H1 (cell line): ENCODE results near the gene HLA-C.

Experiments
- CBX5 ChIP-seq: fragments of 300-800, 300-1000 bp; sonication (generic); IDR thresholded peaks from 2 replicates; pipeline ENCODE4 v1.7.1; 2016; ENCODE audit warnings: antibody characterized with exemption, low read length, low read depth
- CHD2 ChIP-seq: IDR thresholded peaks from 2 replicates; pipeline ENCODE4 v1.6.1; 2012; ENCODE audit warnings: low read length, improper control_type of control experiment
- EP300 ChIP-seq, 2 experiments: IDR thresholded peaks; 1 replicate in 1 of 2; 2 replicates in 1 of 2; pipeline ENCODE4 v1.6.1; 2011 to 2012; ENCODE audit warnings: low read depth in 2 of 2, low read length in 2 of 2, mild to moderate bottlenecking in 2 of 2, borderline replicate concordance in 1 of 2, inconsistent platforms in 1 of 2, moderate library complexity in 1 of 2
- EZH2 ChIP-seq: fragments of 200-600 bp; sonication (generic); IDR thresholded peaks from 2 replicates; pipeline ENCODE4 v1.7.1; 2012; ENCODE audit warnings: low read depth, mild to moderate bottlenecking, moderate library complexity, low read length, inconsistent platforms; ENCODE audit not compliant: severe bottlenecking
- POLR2A ChIP-seq, 2 experiments: IDR thresholded peaks; 1 replicate in 1 of 2; 2 replicates in 1 of 2; pipeline ENCODE4 v1.6.1; 2011; ENCODE audit warnings: low read depth in 2 of 2, low read length in 2 of 2, mild to moderate bottlenecking in 2 of 2; ENCODE audit errors: control extremely low read depth in 1 of 2
- SUZ12 ChIP-seq: fragments of 200-600 bp; sonication (generic); IDR thresholded peaks from 2 replicates; pipeline ENCODE4 v1.6.1; 2012; ENCODE audit warnings: mild to moderate bottlenecking, inconsistent platforms, low read length, moderate library complexity, mixed read lengths
- TAF1 ChIP-seq: IDR thresholded peaks from 2 replicates; pipeline ENCODE4 v1.6.1; 2011; ENCODE audit warnings: mild to moderate bottlenecking, low read depth, low read length
- TF ChIP-seq, protein P1 (sequence below), 3 experiments: IDR thresholded peaks; 1 replicate in 2 of 3; 2 replicates in 1 of 3; pipeline versions ENCODE4 v1.5.1 to v1.6.1; 2011; ENCODE audit warnings: low read length in 3 of 3, mild to moderate bottlenecking in 3 of 3, inconsistent platforms in 2 of 3, low read depth in 1 of 3, moderate library complexity in 1 of 3; ENCODE audit not compliant: insufficient read depth in 1 of 3; ENCODE audit errors: control extremely low read depth in 1 of 3

- TF ChIP-seq POLR2A (IDR thresholded peaks at IDR 0.05; ENCODE audit: control extremely low read depth in 1 of 2, low read depth in 2 of 2, low read length in 2 of 2) (no peak), EZH2 (no peak), CHD2 (no peak), CBX5 (no peak), TAF1 (no peak), EP300 (IDR thresholded peaks at IDR 0.05; ENCODE audit: borderline replicate concordance in 1 of 2, low read depth in 2 of 2, low read length in 2 of 2) (no peak), SUZ12 (no peak)
- TF ChIP-seq, protein P1, sequence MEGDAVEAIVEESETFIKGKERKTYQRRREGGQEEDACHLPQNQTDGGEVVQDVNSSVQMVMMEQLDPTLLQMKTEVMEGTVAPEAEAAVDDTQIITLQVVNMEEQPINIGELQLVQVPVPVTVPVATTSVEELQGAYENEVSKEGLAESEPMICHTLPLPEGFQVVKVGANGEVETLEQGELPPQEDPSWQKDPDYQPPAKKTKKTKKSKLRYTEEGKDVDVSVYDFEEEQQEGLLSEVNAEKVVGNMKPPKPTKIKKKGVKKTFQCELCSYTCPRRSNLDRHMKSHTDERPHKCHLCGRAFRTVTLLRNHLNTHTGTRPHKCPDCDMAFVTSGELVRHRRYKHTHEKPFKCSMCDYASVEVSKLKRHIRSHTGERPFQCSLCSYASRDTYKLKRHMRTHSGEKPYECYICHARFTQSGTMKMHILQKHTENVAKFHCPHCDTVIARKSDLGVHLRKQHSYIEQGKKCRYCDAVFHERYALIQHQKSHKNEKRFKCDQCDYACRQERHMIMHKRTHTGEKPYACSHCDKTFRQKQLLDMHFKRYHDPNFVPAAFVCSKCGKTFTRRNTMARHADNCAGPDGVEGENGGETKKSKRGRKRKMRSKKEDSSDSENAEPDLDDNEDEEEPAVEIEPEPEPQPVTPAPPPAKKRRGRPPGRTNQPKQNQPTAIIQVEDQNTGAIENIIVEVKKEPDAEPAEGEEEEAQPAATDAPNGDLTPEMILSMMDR (IDR thresholded peaks at IDR 0.05; ENCODE audit: control extremely low read depth in 1 of 3, insufficient read depth in 1 of 3, low read depth in 1 of 3, low read length in 3 of 3), result no peak
Observed at GRCh38 chr6:31227143-31227542, 44.7 kb downstream of the HLA-C start.
